Ureter (tissue), 1 donor: ENCODE measurements around the gene CASTOR1. TPM values are rescaled to one million over a fixed set of nuclear protein-coding genes. Genes with fewer than 3 reads are reported as not detected.
"Not testable (repeated sequence)": the region's sequence is repeated elsewhere in the genome, so short reads cannot be mapped to it uniquely, and the experiment has no call there.

ENCODE experiments used
- DNase-seq: peaks from one replicate; pipeline ENCODE4 v3.0.0-alpha.2; 2020; ENCODE audit warnings: low spot score
- total RNA-seq: library from RNA; stranded (reverse); gene quantifications from one replicate; pipeline ENCODE4 v1.2.4, GENCODE V29; 2023
- donor health status: DM: yes; HTN: yes; CAD: no.

CASTOR1 gene
- 17.5 TPM for total RNA-seq

- peak; percentile 99 for DNase-seq
Observed at GRCh38 chr22:30289141-30289979, at the start of gene CASTOR1. CASTOR1 (minus strand) TSS chr22:30289505; CDS start chr22:30289497, 8 bp downstream.

DNA sequence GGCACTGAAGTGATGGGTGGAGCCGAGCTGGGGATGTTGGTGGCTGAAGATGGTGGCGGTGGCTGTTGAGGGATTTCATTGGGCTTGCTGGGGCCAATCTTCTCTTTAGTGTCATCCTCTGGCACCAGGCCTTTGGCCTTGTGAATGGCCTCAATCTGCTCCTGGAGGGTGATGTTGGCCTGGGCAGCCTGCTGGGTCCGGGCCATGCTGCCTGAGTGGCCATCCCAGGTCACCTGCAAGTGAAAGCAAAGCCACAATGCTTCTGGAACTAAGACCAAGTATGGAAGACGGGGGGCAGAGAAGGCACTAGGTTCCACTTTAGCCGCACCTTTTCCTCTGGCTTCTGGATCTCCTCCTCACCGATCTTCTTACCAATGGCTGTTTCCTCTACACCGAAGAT is 49.5 kb upstream of the CASTOR1 start:
- DNase-seq: no peak

DNA sequence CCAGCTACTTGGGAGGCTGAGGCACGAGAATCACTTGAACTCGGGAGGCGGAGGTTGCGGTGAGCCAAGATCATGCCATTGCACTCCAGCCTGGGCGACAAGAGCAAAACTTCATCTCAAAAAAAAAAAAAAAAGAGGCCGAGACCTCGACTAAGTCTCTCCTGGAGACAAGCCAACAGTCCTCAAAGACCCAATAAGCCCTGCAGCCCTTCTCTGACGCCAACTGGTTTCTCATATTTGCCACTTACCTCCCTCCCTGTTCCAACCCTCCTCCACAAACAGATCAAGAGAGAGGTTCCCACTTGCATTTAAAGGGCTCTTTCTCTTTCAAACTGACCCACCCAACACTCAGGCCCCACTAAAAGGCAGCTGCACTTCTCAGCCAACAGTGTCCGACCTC is 49.0 kb upstream of the CASTOR1 start:
- not testable (repeated sequence) for DNase-seq

DNA sequence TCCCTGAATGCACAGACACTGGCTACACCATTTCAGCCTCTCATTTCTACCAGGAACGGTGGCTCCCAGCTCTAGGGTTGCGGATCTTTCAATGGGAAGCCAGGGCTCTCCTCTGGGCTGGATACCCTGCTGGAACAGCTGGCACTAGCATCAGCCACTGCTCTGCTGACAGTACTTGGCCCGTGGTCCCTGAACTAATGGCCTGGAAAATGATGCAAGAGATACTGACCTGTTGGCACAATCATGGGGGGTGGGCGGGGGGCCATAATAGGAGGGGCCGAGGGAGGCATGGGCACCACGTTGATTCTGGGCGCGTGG is 48.1 kb upstream of the CASTOR1 start:
- DNase-seq: no peak

DNA sequence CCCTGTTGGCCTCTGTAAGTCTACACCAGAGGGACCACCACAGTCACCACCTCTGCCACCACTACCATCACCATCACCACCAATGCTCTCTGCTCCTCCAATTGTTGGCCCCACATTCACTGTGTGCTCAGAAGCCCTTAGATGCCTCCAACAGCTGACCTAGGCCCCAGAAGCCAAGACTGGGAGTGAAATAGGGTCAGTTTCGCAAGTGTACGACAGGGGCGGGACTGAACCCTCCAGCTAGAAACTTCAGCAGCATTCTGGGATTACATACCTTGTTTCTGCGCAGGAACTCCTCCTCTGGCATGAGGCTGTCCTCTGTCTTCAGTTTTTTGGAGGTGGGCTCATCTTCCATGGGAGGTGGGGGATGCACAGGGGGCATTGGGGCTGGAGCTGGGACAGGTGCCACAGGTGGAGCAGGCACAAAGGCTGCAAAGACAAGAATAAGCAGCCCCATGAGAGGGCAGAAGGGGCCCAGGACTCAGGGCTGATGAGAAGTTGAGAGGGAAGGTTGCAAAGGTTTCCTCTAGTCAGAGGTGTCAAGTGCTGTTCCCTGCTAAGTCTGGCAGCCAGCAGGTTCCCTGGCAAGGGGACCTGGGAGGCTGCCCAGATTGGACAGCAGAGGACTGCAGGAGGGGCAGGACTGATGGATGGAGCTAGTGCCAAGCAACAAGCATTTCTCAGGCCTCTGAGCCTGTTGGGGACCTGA is 47.6 kb upstream of the CASTOR1 start:
- no peak for DNase-seq

GRCh38 chr22:30335236-30335635 is 45.9 kb upstream of the CASTOR1 start:
- DNase-seq: no peak

- DNase-seq: no peak
Observed at GRCh38 chr22:30334646-30335045, 45.3 kb upstream of the CASTOR1 start.

- DNase-seq: no peak
Observed at GRCh38 chr22:30333707-30334087, 44.4 kb upstream of the CASTOR1 start.

- no peak for DNase-seq
Observed at GRCh38 chr22:30332994-30333706, 43.8 kb upstream of the CASTOR1 start.

DNA sequence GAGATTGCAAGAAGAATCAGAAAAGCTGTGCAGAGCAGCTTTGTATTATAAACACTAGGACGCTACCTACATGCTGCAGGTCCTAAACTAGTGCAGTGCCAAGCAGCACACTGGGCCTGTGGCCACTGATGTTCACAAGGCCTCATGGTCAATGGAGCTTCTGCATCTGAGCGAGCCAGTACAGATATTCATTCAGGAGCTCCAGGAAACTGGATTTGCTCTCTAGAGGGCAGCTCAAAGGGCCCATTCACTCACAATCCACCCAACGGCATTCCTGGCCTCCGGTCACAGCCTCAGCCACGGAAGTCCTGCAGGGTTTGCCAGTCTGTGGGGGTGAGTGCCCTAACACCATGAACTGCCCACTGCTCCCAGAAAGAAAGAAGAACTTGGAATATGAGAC is 43.2 kb upstream of the CASTOR1 start:
- no peak for DNase-seq

DNA sequence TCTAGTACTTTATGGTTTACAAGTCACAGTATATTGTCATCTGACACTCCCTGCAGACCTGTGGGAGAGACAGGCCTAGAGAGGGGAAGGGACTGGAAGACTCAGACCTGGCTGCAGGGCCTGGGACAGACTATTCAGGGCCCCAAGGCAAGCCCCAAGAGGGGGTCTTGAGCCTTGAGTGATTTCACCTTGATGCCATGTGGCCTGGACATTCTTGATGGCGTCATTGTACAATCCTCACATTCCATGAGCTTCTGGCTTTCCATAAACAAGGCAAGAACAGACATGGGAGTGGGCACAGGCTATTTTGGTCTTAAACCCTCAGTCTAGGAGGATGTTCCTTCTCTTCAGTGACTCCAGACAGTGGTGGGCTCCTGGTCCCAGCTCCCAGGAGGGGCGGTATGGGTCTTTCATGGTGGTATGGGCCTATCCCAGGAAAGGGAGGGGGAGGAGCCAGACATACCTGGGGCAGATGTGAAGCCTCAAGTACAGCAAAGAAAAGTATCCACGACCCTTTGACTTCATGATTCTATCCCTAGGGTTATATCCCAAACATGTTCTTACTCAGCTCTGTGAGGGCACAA is 39.3 kb upstream of the CASTOR1 start:
- no peak for DNase-seq

- DNase-seq: no peak
Observed at GRCh38 chr22:30327864-30328345, 38.6 kb upstream of the CASTOR1 start.

- peak; percentile 93 for DNase-seq
Observed at GRCh38 chr22:30326706-30327362, 37.5 kb upstream of the CASTOR1 start, which contains the start of gene TBC1D10A. TBC1D10A (minus strand) TSS chr22:30326941; CDS start chr22:30326881, 60 bp downstream.

GRCh38 chr22:30326255-30326705 is 37.0 kb upstream of the CASTOR1 start:
- no peak for DNase-seq

- DNase-seq: no peak
Observed at GRCh38 chr22:30325724-30326254, 36.5 kb upstream of the CASTOR1 start.

- peak; percentile 57 for DNase-seq
Observed at GRCh38 chr22:30325065-30325720, 35.9 kb upstream of the CASTOR1 start.

GRCh38 chr22:30324014-30324730 is 34.9 kb upstream of the CASTOR1 start:
- no peak for DNase-seq

DNA sequence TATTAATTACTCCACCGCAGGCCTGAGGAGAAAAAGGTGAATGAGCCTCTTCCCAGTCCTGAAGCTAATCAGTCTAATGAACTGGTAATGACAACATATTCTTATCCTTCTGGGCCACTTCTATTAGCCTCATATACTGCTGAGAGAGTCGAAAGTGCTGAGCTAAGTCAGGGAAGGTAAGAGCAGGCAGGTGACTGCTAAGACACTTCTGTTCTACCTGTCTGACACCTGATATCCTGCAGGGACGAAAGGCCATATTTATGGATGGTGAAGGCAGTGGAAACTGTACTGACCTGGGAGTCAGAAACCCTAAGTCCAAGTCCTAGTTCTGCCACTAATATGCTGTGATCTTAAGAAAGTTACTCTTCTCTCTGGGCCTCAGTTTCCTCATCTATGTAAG is 33.9 kb upstream of the CASTOR1 start:
- DNase-seq: no peak

GRCh38 chr22:30321461-30321860 is 32.2 kb upstream of the CASTOR1 start:
- no peak for DNase-seq

GRCh38 chr22:30320021-30320556 is 30.8 kb upstream of the CASTOR1 start:
- no peak for DNase-seq
